GM19240 (cell line): ENCODE measurements around the gene RAC2.
A peak's percentile ranks its signal among the peaks of the same experiment; 100 is the strongest.

Source experiments
- DNase-seq: peaks from one replicate; pipeline ENCODE4 v3.0.0; 2011; ENCODE audit warnings: low spot score; ENCODE audit not compliant: insufficient read length

Gene RAC2

GRCh38 chr22:37190262-37190780 is 53.7 kb downstream of the RAC2 start:
- no peak for DNase-seq

- DNase-seq = no peak
These were observed 55.1 kb downstream of the RAC2 start for GRCh38 chr22:37188901-37189466.

GRCh38 chr22:37187891-37188761 is 55.9 kb downstream of the RAC2 start, which contains the start of gene C1QTNF6:
Gene C1QTNF6, minus strand, starts transcription at chr22:37188247. Its CDS starts 34 bp downstream, at chr22:37188213.
- DNase-seq = no peak

- DNase-seq = no peak
These were observed 56.5 kb downstream of the RAC2 start for GRCh38 chr22:37187552-37187890.

- no peak for DNase-seq
These were observed 57.0 kb downstream of the RAC2 start for GRCh38 chr22:37186997-37187522.

- peak; percentile 61 for DNase-seq
These were observed 57.7 kb downstream of the RAC2 start for GRCh38 chr22:37186228-37186996.

- no peak for DNase-seq
These were observed 58.3 kb downstream of the RAC2 start for GRCh38 chr22:37185646-37186227.

GRCh38 chr22:37184816-37185541 is 59.1 kb downstream of the RAC2 start:
- DNase-seq = no peak

- no peak for DNase-seq
These were observed 59.7 kb downstream of the RAC2 start for GRCh38 chr22:37184380-37184755.

- no peak for DNase-seq
These were observed 60.4 kb downstream of the RAC2 start for GRCh38 chr22:37183432-37184379.

- DNase-seq = no peak
These were observed 61.2 kb downstream of the RAC2 start for GRCh38 chr22:37182949-37183245.

- DNase-seq = no peak
These were observed 61.7 kb downstream of the RAC2 start for GRCh38 chr22:37182101-37182948.

GRCh38 chr22:37181681-37182080 is 62.4 kb downstream of the RAC2 start:
- DNase-seq = no peak

- no peak for DNase-seq
These were observed 63.4 kb downstream of the RAC2 start for GRCh38 chr22:37180531-37181231.

GRCh38 chr22:37179622-37180420 is 64.2 kb downstream of the RAC2 start:
- no peak for DNase-seq

- no peak for DNase-seq
These were observed 65.0 kb downstream of the RAC2 start for GRCh38 chr22:37179126-37179470.

GRCh38 chr22:37178350-37179125 is 65.5 kb downstream of the RAC2 start:
- no peak for DNase-seq
